GM19452 (cell line): Measurements from ENCODE around the gene ZBTB42.

ENCODE experiments used
- ATAC-seq: cut with Tn5 transposase; IDR thresholded peaks from one replicate; pipeline ENCODE4 v1.9.1; 2021; ENCODE audit not compliant: unreplicated experiment

Gene ZBTB42

GRCh38 chr14:104800771-104801519 lies at the start of gene ZBTB42:
Gene ZBTB42 (plus strand): TSS chr14:104801101. CDS start chr14:104801198, 97 bp downstream.
- ATAC-seq = peak; percentile 42

GRCh38 chr14:104751539-104752422 lies 49.1 kb upstream of the ZBTB42 start:
- no peak for ATAC-seq

GRCh38 chr14:104752423-104752734 lies 48.5 kb upstream of the ZBTB42 start:
- peak; percentile 79 for ATAC-seq

- peak; percentile 90 for ATAC-seq
Measured at GRCh38 chr14:104752735-104753527, 48.0 kb upstream of the ZBTB42 start, which contains the start of gene SIVA1. Gene SIVA1 (plus strand): TSS chr14:104753147. CDS start chr14:104753202, 55 bp downstream.

- ATAC-seq = no peak
Measured at GRCh38 chr14:104753528-104754212, 47.2 kb upstream of the ZBTB42 start.

- no peak for ATAC-seq
Measured at GRCh38 chr14:104754213-104754851, 46.6 kb upstream of the ZBTB42 start.

GRCh38 chr14:104755621-104756020 lies 45.3 kb upstream of the ZBTB42 start:
- ATAC-seq = no peak

- ATAC-seq = no peak
Measured at GRCh38 chr14:104756477-104757237, 44.2 kb upstream of the ZBTB42 start.

GRCh38 chr14:104757238-104757585 lies 43.7 kb upstream of the ZBTB42 start:
- ATAC-seq = no peak

- no peak for ATAC-seq
Measured at GRCh38 chr14:104757681-104758392, 43.1 kb upstream of the ZBTB42 start.

- ATAC-seq = no peak
Measured at GRCh38 chr14:104758981-104759969, 41.6 kb upstream of the ZBTB42 start.

- ATAC-seq = no peak
Measured at GRCh38 chr14:104765517-104765916, 35.4 kb upstream of the ZBTB42 start.

- ATAC-seq = no peak
Measured at GRCh38 chr14:104766256-104766862, 34.5 kb upstream of the ZBTB42 start.

- no peak for ATAC-seq
Measured at GRCh38 chr14:104766863-104767633, 33.9 kb upstream of the ZBTB42 start.

GRCh38 chr14:104767634-104767918 lies 33.3 kb upstream of the ZBTB42 start:
- ATAC-seq = no peak

GRCh38 chr14:104768437-104769323 lies 32.2 kb upstream of the ZBTB42 start:
- peak; percentile 76 for ATAC-seq
